H9 (cell line): ENCODE data around the gene SERPINE1. TPM values are rescaled to one million over a fixed set of nuclear protein-coding genes. Genes with fewer than 3 reads are reported as not detected.

ENCODE experiments used
- DNase-seq: peaks from one replicate; pipeline ENCODE4 v3.0.0-alpha.2; 2017
- H2AFZ ChIP-seq: one replicate; pipeline ENCODE4 v1.6.1; 2013; ENCODE audit warnings: mild to moderate bottlenecking, low read length, control low read depth, moderate library complexity
- H2AK5ac ChIP-seq: 2 replicates; pipeline ENCODE4 v1.6.1; 2013; ENCODE audit warnings: low read length, control low read depth, mixed read lengths; ENCODE audit not compliant: insufficient read length
- H2BK120ac ChIP-seq: one replicate; pipeline ENCODE4 v1.6.1; 2013; ENCODE audit warnings: low read depth, mild to moderate bottlenecking, low read length, control low read depth, inconsistent platforms; ENCODE audit not compliant: poor library complexity, severe bottlenecking
- H2BK12ac ChIP-seq: 2 replicates; pipeline ENCODE4 v1.6.1; 2013; ENCODE audit warnings: low read length, control low read depth, mixed read lengths, low read depth; ENCODE audit not compliant: insufficient read length
- H2BK15ac ChIP-seq: 2 replicates; pipeline ENCODE4 v1.6.1; 2013; ENCODE audit warnings: low read depth, low read length, control low read depth
- H2BK20ac ChIP-seq: one replicate; pipeline ENCODE4 v1.6.1; 2013; ENCODE audit warnings: low read depth, mild to moderate bottlenecking, low read length, control low read depth, inconsistent platforms; ENCODE audit not compliant: poor library complexity, severe bottlenecking
- H2BK5ac ChIP-seq: 2 replicates; pipeline ENCODE4 v1.6.1; 2013; ENCODE audit warnings: low read length, control low read depth, mixed read lengths; ENCODE audit not compliant: insufficient read length
- H3K14ac ChIP-seq: 2 replicates; pipeline ENCODE4 v1.6.1; 2013; ENCODE audit warnings: low read length, control low read depth; ENCODE audit not compliant: insufficient read depth
- H3K18ac ChIP-seq: 2 replicates; pipeline ENCODE4 v1.6.1; 2013; ENCODE audit warnings: low read depth, mild to moderate bottlenecking, mixed read lengths, low read length, control low read depth; ENCODE audit not compliant: insufficient read length
- H3K23ac ChIP-seq: 2 replicates; pipeline ENCODE4 v1.6.1; 2013; ENCODE audit warnings: low read length, control low read depth, mixed read lengths, low read depth; ENCODE audit not compliant: insufficient read length
- H3K23me2 ChIP-seq: 2 replicates; pipeline ENCODE4 v1.6.1; 2013; ENCODE audit warnings: low read depth, mild to moderate bottlenecking, mixed read lengths, low read length, control low read depth; ENCODE audit not compliant: insufficient read length, poor library complexity, severe bottlenecking
- H3K27ac ChIP-seq: 2 replicates; pipeline ENCODE4 v1.5.1; 2013; ENCODE audit warnings: low read length, control low read depth, mixed read lengths, low read depth; ENCODE audit not compliant: insufficient read length
- H3K27me3 ChIP-seq: 2 replicates; pipeline ENCODE4 v1.6.1; 2013; ENCODE audit warnings: low read length, control low read depth, inconsistent platforms; ENCODE audit not compliant: insufficient read depth
- H3K4ac ChIP-seq: 2 replicates; pipeline ENCODE4 v1.6.1; 2013; ENCODE audit warnings: low read depth, mild to moderate bottlenecking, control low read depth, inconsistent platforms, low read length, moderate library complexity
- H3K4me1 ChIP-seq: 2 replicates; pipeline ENCODE4 v1.6.1; 2013; ENCODE audit warnings: low read length, control low read depth, inconsistent platforms; ENCODE audit not compliant: insufficient read depth
- H3K4me2 ChIP-seq: 2 replicates; pipeline ENCODE4 v1.6.1; 2013; ENCODE audit warnings: low read length, control low read depth, mixed read lengths; ENCODE audit not compliant: insufficient read length, insufficient read depth
- H3K56ac ChIP-seq: 2 replicates; pipeline ENCODE4 v1.6.1; 2013; ENCODE audit warnings: low read depth, mild to moderate bottlenecking, mixed read lengths, low read length, control low read depth; ENCODE audit not compliant: insufficient read length
- H3K79me1 ChIP-seq: 2 replicates; pipeline ENCODE4 v1.6.1; 2013; ENCODE audit warnings: low read depth, mild to moderate bottlenecking, moderate library complexity, low read length, control low read depth, inconsistent platforms; ENCODE audit not compliant: insufficient read depth, poor library complexity, severe bottlenecking
- H3K79me2 ChIP-seq: 2 replicates; pipeline ENCODE4 v1.6.1; 2013; ENCODE audit warnings: low read length, control low read depth, inconsistent platforms; ENCODE audit not compliant: insufficient read depth
- H3K9ac ChIP-seq: 2 replicates; pipeline ENCODE4 v1.6.1; 2013; ENCODE audit warnings: low read length, control low read depth, mixed read lengths; ENCODE audit not compliant: insufficient read length; ENCODE audit errors: extremely low read depth
- H3K9me3 ChIP-seq: one replicate; pipeline ENCODE4 v1.6.1; 2013; ENCODE audit warnings: low read depth, low read length, inconsistent platforms; ENCODE audit not compliant: control insufficient read depth
- H3T11ph ChIP-seq: one replicate; pipeline ENCODE4 v1.6.1; 2013; ENCODE audit warnings: mild to moderate bottlenecking, low read length, control low read depth, inconsistent platforms
- H4K20me1 ChIP-seq: one replicate; pipeline ENCODE4 v1.6.1; 2013; ENCODE audit not compliant: control insufficient read depth, insufficient read length, insufficient read depth
- H4K5ac ChIP-seq: 2 replicates; pipeline ENCODE4 v1.6.1; 2013; ENCODE audit warnings: low read depth, mild to moderate bottlenecking, mixed read lengths, low read length, control low read depth; ENCODE audit not compliant: insufficient read length
- H4K8ac ChIP-seq: replicated peaks from 2 replicates; pipeline ENCODE4 v1.6.1; 2013; ENCODE audit warnings: low read length, control low read depth, mixed read lengths, low read depth; ENCODE audit not compliant: insufficient read length
- H4K91ac ChIP-seq: 2 replicates; pipeline ENCODE4 v1.6.1; 2013; ENCODE audit warnings: low read depth, mild to moderate bottlenecking, moderate library complexity, mixed read lengths, low read length, control low read depth; ENCODE audit not compliant: insufficient read length
- H3K27ac Mint-ChIP-seq, 3 experiments: 2 replicates in 2 of 3; 3 replicates in 1 of 3; pipeline ENCODE4 v1.8.0; 2020 to 2021; ENCODE audit warnings: mixed read lengths in 3 of 3, mild to moderate bottlenecking in 1 of 3, moderate library complexity in 1 of 3
- H3K27me3 Mint-ChIP-seq: 2 replicates; pipeline ENCODE4 v1.8.0; 2021; ENCODE audit warnings: low read depth, mild to moderate bottlenecking, moderate library complexity, mixed read lengths
- H3K36me3 Mint-ChIP-seq, 3 experiments: 2 replicates in 2 of 3; 3 replicates in 1 of 3; pipeline ENCODE4 v1.8.0; 2020 to 2021; ENCODE audit warnings: low read depth in 3 of 3, mixed read lengths in 3 of 3; ENCODE audit not compliant: insufficient read depth in 1 of 3
- H3K4me1 Mint-ChIP-seq, 2 experiments: 2 replicates each; pipeline ENCODE4 v1.8.0; 2020; ENCODE audit warnings: mixed read lengths in 2 of 2
- H3K4me3 Mint-ChIP-seq, 2 experiments: 2 replicates in 1 of 2; 3 replicates in 1 of 2; pipeline ENCODE4 v1.8.0; 2020 to 2021; ENCODE audit warnings: mild to moderate bottlenecking in 2 of 2, mixed read lengths in 2 of 2, moderate library complexity in 1 of 2
- H3K9me3 Mint-ChIP-seq, 2 experiments: 2 replicates in 1 of 2; 3 replicates in 1 of 2; pipeline ENCODE4 v1.8.0; 2020; ENCODE audit warnings: mild to moderate bottlenecking in 2 of 2, mixed read lengths in 2 of 2, moderate library complexity in 1 of 2
- whole genome bisulfite sequencing: extraction: QIAGEN DNeasy Blood & Tissue Kit; methylation state at CpG from one replicate; pipeline ENCODE4 v1.1.7; 2013; ENCODE audit warnings: missing lambda C conversion rate, low lambda C conversion rate, mixed read lengths; ENCODE audit not compliant: insufficient read length; ENCODE audit errors: extremely low coverage; 5-methylcytosine and 5-hydroxymethylcytosine counted together
- total RNA-seq: library from RNA; stranded (reverse); gene quantifications from 2 replicates; pipeline ENCODE4 v1.2.1, GENCODE V29; 2021
- TF ChIP-seq, protein P1 (sequence below): fragments of 200-600 bp; sonication (generic); conservative IDR thresholded peaks from 3 replicates; pipeline ENCODE4 v1.8.0; 2021; ENCODE audit warnings: antibody characterized with exemption, mild to moderate bottlenecking

The SERPINE1 gene
- total RNA-seq, 1 experiment from 2014 or later = 11.5 TPM

DNA sequence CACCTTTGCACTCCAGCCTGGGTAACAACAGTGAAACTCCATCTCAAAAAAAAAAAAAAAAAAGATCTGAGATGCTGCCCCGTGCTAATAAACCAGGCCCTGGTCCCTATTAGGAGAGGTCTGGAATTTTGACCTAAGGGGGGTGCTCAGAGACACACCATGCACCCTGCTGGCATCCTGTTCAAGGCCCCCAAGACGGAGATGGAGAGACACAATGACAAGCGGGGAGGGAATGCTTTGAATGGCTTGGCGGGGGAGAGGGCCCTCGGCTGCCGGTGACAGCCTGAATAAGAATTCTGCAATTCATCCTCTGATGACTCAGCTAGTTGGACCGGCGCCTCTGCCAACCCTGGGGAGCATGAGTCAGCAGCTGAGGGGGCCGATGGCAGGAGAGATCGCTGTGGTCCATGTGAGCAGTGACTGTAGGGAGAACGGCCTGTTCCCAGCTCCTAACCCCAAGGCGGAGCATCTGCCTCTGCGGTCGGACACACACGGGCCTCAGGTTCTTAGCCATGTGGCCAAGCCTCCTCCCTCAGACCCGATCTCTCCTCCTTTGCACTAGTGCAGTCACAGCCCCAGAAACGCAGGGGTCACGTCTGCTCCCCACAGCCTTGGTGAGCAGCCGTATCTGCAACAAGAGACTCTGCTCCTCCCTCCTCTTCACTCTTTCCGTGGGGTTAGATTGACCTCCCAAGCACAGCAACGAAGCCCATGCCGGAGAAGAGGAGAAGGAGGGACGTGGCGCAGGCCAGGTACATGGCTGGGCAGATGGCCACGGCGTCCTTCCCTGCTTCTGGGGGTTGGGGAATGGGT is 26.7 kb upstream of the SERPINE1 start:
- H3K9me3 Mint-ChIP-seq = no peaks in the 10 kb centered on the region
- Histone ChIP-seq H4K5ac (no peak overlapping the region), H4K91ac (no peak overlapping the region), H2BK15ac (no peak overlapping the region), H2BK120ac (no peak overlapping the region), H2AK5ac (no peak overlapping the region), H3K23ac (no peak overlapping the region), H4K20me1 (no peaks in the 10 kb centered on the region), H3K56ac (no peak overlapping the region), H3K4ac (no peak overlapping the region), H2BK12ac (peak overlapping the region; percentile 22), H3K4me2 (peak overlapping the region; percentile 14), H2BK20ac (no peak overlapping the region), H3K79me2 (no peaks in the 10 kb centered on the region), H3K4me1 (peaks cover 7% of the 10 kb centered on the region), H3K23me2 (no peaks in the 10 kb centered on the region), H4K8ac (no peak overlapping the region), H3K27me3 (no peaks in the 10 kb centered on the region), H3K14ac (0 out of 2 replicates have a peak overlapping the region, but pooled peaks have one; percentile 42), H3K27ac (no peak overlapping the region), H3K9me3 (no peaks in the 10 kb centered on the region), H3T11ph (no peak overlapping the region), H3K79me1 (no peaks in the 10 kb centered on the region), H2AFZ (no peak overlapping the region), H3K9ac (no peak overlapping the region), H2BK5ac (no peak overlapping the region), H3K18ac (peak overlapping the region; percentile 67)
- no CpG with 5 or more reads among the region's 26 CpGs for WGBS
- peak overlapping the region; percentile 4 to 62; a peak in 1 of 5 replicates for H3K4me3 Mint-ChIP-seq
- H3K27me3 Mint-ChIP-seq = no peaks in the 10 kb centered on the region
- DNase-seq = peak; percentile 94
- peaks cover 44% of the 10 kb centered on the region in 2 experiments for H3K4me1 Mint-ChIP-seq
- no peaks in the 10 kb centered on the region; a peak in 1 of 7 replicates for H3K36me3 Mint-ChIP-seq
- H3K27ac Mint-ChIP-seq = peak overlapping the region in 2 of 3 experiments; percentile 53 to 98; a peak in 4 of 7 replicates
- TF ChIP-seq, protein P1, sequence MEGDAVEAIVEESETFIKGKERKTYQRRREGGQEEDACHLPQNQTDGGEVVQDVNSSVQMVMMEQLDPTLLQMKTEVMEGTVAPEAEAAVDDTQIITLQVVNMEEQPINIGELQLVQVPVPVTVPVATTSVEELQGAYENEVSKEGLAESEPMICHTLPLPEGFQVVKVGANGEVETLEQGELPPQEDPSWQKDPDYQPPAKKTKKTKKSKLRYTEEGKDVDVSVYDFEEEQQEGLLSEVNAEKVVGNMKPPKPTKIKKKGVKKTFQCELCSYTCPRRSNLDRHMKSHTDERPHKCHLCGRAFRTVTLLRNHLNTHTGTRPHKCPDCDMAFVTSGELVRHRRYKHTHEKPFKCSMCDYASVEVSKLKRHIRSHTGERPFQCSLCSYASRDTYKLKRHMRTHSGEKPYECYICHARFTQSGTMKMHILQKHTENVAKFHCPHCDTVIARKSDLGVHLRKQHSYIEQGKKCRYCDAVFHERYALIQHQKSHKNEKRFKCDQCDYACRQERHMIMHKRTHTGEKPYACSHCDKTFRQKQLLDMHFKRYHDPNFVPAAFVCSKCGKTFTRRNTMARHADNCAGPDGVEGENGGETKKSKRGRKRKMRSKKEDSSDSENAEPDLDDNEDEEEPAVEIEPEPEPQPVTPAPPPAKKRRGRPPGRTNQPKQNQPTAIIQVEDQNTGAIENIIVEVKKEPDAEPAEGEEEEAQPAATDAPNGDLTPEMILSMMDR = no peak
